Measurements from ENCODE around the gene KIT. TPM values are rescaled to one million over a fixed set of nuclear protein-coding genes. Genes with fewer than 3 reads are reported as not detected.

Gene KIT
- total RNA-seq, 1 donor from 2014 or later: 16.7 TPM

DNA sequence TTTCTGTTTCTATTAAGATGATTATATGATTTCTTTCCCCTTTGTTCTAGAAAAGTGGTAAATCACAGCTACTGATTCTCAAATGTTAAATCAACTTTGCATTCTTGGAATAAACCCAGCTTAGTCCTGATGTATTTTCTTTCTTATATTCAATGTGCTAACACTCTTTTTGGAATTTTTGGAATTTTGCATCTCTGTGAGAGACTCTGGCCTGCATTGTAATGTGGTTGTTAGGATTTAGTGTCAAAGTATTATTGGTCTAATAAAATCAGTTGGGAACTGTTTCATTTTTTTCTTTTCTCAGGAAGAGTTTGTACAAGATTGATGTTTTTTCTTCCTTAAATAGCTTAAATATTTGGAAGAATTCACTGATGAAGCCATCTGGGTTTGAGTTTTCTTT lies 109.6 kb downstream of the KIT start:
- Histone ChIP-seq H3K36me3 (no peaks in the 10 kb centered on the region), H3K9me3 (no peaks in the 10 kb centered on the region), H3K4me1 (no peaks in the 10 kb centered on the region), H3K4me3 (no peak overlapping the region), H3K27me3 (no peaks in the 10 kb centered on the region), H3K27ac (no peak overlapping the region)
- TF ChIP-seq POLR2A (IDR thresholded peaks at IDR 0.05): no peak
- no peak for TF ChIP-seq CTCF (IDR thresholded peaks at IDR 0.05)
- no peak for TF ChIP-seq POLR2AphosphoS5 (IDR thresholded peaks at IDR 0.05; ENCODE audit: insufficient read depth in 1 of 2, low read depth in 1 of 2)
- intact Hi-C loops (cut with DNase I): no loop called here
- DNase-seq (ENCODE audit: extremely low spot score in 2 of 2): no peak

DNA sequence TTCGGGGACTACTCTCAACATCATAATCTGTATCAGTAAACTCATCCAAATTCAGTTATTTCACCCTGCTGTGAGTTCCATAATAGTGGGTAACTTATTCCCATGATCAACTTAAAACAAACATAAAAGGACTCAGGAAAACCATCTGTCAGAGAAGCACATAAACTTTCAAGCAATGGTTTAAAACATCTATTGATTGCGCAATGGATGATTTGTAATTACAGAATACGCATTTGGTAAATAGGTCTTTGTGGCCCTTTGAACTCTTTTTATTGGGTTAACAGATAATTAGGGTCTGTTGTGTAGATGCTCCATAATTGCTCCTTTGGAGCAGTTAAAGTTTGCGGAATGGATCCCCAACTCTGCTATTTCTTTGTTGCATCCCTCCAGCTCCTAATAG lies 115.3 kb downstream of the KIT start:
- TF ChIP-seq CTCF (IDR thresholded peaks at IDR 0.05): no peak
- no peak for TF ChIP-seq POLR2AphosphoS5 (IDR thresholded peaks at IDR 0.05; ENCODE audit: insufficient read depth in 1 of 2, low read depth in 1 of 2)
- no peak for TF ChIP-seq POLR2A (IDR thresholded peaks at IDR 0.05)
- H3K9me3 ChIP-seq: no peaks in the 10 kb centered on the region
- no peak overlapping the region for H3K4me3 ChIP-seq
- no peaks in the 10 kb centered on the region for H3K4me1 ChIP-seq
- intact Hi-C loops (cut with DNase I): no loop called here
- DNase-seq (ENCODE audit: extremely low spot score in 2 of 2): no peak
- no peak overlapping the region for H3K27ac ChIP-seq
- H3K27me3 ChIP-seq: no peaks in the 10 kb centered on the region
- H3K36me3 ChIP-seq: no peaks in the 10 kb centered on the region

DNA sequence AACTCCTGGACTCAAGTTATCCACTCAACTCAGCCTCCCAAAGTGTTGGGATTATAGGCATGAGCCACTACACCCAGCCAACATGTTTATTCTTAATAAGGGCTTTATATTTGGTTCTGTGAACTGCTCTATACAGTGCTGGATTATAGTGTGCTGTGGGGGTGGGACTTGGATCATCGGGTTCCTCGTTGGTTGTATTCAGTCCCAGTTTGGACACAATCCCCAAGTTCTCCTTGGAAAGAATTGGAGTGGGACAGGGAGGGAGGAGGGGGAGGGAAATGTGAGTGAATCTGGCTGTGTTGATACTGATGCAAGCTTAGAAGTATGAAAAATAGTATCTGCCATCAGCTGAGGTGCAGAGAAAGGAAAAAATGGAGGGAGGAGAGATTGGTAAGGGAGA lies 121.3 kb downstream of the KIT start:
- Histone ChIP-seq H3K27ac (no peak overlapping the region), H3K27me3 (no peaks in the 10 kb centered on the region), H3K4me3 (no peak overlapping the region), H3K4me1 (peaks cover 30% of the 10 kb centered on the region), H3K36me3 (no peaks in the 10 kb centered on the region), H3K9me3 (no peaks in the 10 kb centered on the region)
- DNase-seq (ENCODE audit: extremely low spot score in 2 of 2): no peak
- TF ChIP-seq POLR2AphosphoS5 (IDR thresholded peaks at IDR 0.05; ENCODE audit: insufficient read depth in 1 of 2, low read depth in 1 of 2) (no peak), POLR2A (IDR thresholded peaks at IDR 0.05) (no peak), CTCF (IDR thresholded peaks at IDR 0.05) (no peak)
- intact Hi-C loops (cut with DNase I): no loop called here

- Histone ChIP-seq H3K4me3 (no peak overlapping the region), H3K9me3 (no peaks in the 10 kb centered on the region), H3K27me3 (no peaks in the 10 kb centered on the region), H3K27ac (no peak overlapping the region), H3K36me3 (no peaks in the 10 kb centered on the region), H3K4me1 (peaks cover 36% of the 10 kb centered on the region)
- no peak for DNase-seq (ENCODE audit: extremely low spot score in 2 of 2)
- no peak for TF ChIP-seq CTCF (IDR thresholded peaks at IDR 0.05)
- TF ChIP-seq POLR2A (IDR thresholded peaks at IDR 0.05): no peak
- no peak for TF ChIP-seq POLR2AphosphoS5 (IDR thresholded peaks at IDR 0.05; ENCODE audit: insufficient read depth in 1 of 2, low read depth in 1 of 2)
- intact Hi-C loops (cut with DNase I): no loop called here
Measured at GRCh38 chr4:54779476-54780148, 121.9 kb downstream of the KIT start.

DNA sequence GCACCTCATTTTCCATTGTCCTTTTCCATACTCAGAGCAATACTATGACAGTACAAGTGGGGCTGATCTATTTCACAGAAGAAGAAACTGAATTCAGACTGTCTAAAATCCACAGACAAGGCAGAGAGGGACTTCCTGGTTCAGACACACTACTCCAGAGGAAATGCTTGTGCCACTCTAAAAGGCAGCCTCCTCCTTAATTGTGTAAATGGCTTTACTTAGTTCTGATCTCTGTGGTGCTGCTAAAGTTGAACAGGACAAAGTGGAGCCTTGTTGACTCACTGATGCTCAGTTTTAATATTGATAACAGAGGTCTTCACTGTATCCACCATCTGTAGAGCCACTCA lies 122.4 kb downstream of the KIT start:
- no peak overlapping the region for H3K27ac ChIP-seq
- H3K9me3 ChIP-seq: no peaks in the 10 kb centered on the region

More for the DNA sequence above, 122.4 kb downstream of the KIT start:
- Histone ChIP-seq H3K36me3 (no peaks in the 10 kb centered on the region), H3K4me3 (no peak overlapping the region), H3K27me3 (no peaks in the 10 kb centered on the region), H3K4me1 (peaks cover 41% of the 10 kb centered on the region)
- DNase-seq (ENCODE audit: extremely low spot score in 2 of 2): no peak
- TF ChIP-seq POLR2A (IDR thresholded peaks at IDR 0.05): no peak
- no peak for TF ChIP-seq CTCF (IDR thresholded peaks at IDR 0.05)
- TF ChIP-seq POLR2AphosphoS5 (IDR thresholded peaks at IDR 0.05; ENCODE audit: insufficient read depth in 1 of 2, low read depth in 1 of 2): no peak
- intact Hi-C loops (cut with DNase I): no loop called here

Data from vagina (tissue), 2 donors.